H9 (cell line): ENCODE results near the gene NOS1AP. TPM values are rescaled to one million over a fixed set of nuclear protein-coding genes. Genes with fewer than 3 reads are reported as not detected.

Experiments
- DNase-seq: peaks from one replicate; pipeline ENCODE4 v3.0.0-alpha.2; 2017
- H2AFZ ChIP-seq: one replicate; pipeline ENCODE4 v1.6.1; 2013; ENCODE audit warnings: mild to moderate bottlenecking, low read length, control low read depth, moderate library complexity
- H2AK5ac ChIP-seq: 2 replicates; pipeline ENCODE4 v1.6.1; 2013; ENCODE audit warnings: low read length, control low read depth, mixed read lengths; ENCODE audit not compliant: insufficient read length
- H2BK120ac ChIP-seq: one replicate; pipeline ENCODE4 v1.6.1; 2013; ENCODE audit warnings: low read depth, mild to moderate bottlenecking, low read length, control low read depth, inconsistent platforms; ENCODE audit not compliant: poor library complexity, severe bottlenecking
- H2BK12ac ChIP-seq: 2 replicates; pipeline ENCODE4 v1.6.1; 2013; ENCODE audit warnings: low read length, control low read depth, mixed read lengths, low read depth; ENCODE audit not compliant: insufficient read length
- H2BK15ac ChIP-seq: 2 replicates; pipeline ENCODE4 v1.6.1; 2013; ENCODE audit warnings: low read depth, low read length, control low read depth
- H2BK20ac ChIP-seq: one replicate; pipeline ENCODE4 v1.6.1; 2013; ENCODE audit warnings: low read depth, mild to moderate bottlenecking, low read length, control low read depth, inconsistent platforms; ENCODE audit not compliant: poor library complexity, severe bottlenecking
- H2BK5ac ChIP-seq: 2 replicates; pipeline ENCODE4 v1.6.1; 2013; ENCODE audit warnings: low read length, control low read depth, mixed read lengths; ENCODE audit not compliant: insufficient read length
- H3K14ac ChIP-seq: 2 replicates; pipeline ENCODE4 v1.6.1; 2013; ENCODE audit warnings: low read length, control low read depth; ENCODE audit not compliant: insufficient read depth
- H3K18ac ChIP-seq: 2 replicates; pipeline ENCODE4 v1.6.1; 2013; ENCODE audit warnings: low read depth, mild to moderate bottlenecking, mixed read lengths, low read length, control low read depth; ENCODE audit not compliant: insufficient read length
- H3K23ac ChIP-seq: 2 replicates; pipeline ENCODE4 v1.6.1; 2013; ENCODE audit warnings: low read length, control low read depth, mixed read lengths, low read depth; ENCODE audit not compliant: insufficient read length
- H3K23me2 ChIP-seq: 2 replicates; pipeline ENCODE4 v1.6.1; 2013; ENCODE audit warnings: low read depth, mild to moderate bottlenecking, mixed read lengths, low read length, control low read depth; ENCODE audit not compliant: insufficient read length, poor library complexity, severe bottlenecking
- H3K27ac ChIP-seq: 2 replicates; pipeline ENCODE4 v1.5.1; 2013; ENCODE audit warnings: low read length, control low read depth, mixed read lengths, low read depth; ENCODE audit not compliant: insufficient read length
- H3K27me3 ChIP-seq: 2 replicates; pipeline ENCODE4 v1.6.1; 2013; ENCODE audit warnings: low read length, control low read depth, inconsistent platforms; ENCODE audit not compliant: insufficient read depth
- H3K4ac ChIP-seq: 2 replicates; pipeline ENCODE4 v1.6.1; 2013; ENCODE audit warnings: low read depth, mild to moderate bottlenecking, control low read depth, inconsistent platforms, low read length, moderate library complexity
- H3K4me1 ChIP-seq: 2 replicates; pipeline ENCODE4 v1.6.1; 2013; ENCODE audit warnings: low read length, control low read depth, inconsistent platforms; ENCODE audit not compliant: insufficient read depth
- H3K4me2 ChIP-seq: 2 replicates; pipeline ENCODE4 v1.6.1; 2013; ENCODE audit warnings: low read length, control low read depth, mixed read lengths; ENCODE audit not compliant: insufficient read length, insufficient read depth
- H3K56ac ChIP-seq: 2 replicates; pipeline ENCODE4 v1.6.1; 2013; ENCODE audit warnings: low read depth, mild to moderate bottlenecking, mixed read lengths, low read length, control low read depth; ENCODE audit not compliant: insufficient read length
- H3K79me1 ChIP-seq: 2 replicates; pipeline ENCODE4 v1.6.1; 2013; ENCODE audit warnings: low read depth, mild to moderate bottlenecking, moderate library complexity, low read length, control low read depth, inconsistent platforms; ENCODE audit not compliant: insufficient read depth, poor library complexity, severe bottlenecking
- H3K79me2 ChIP-seq: 2 replicates; pipeline ENCODE4 v1.6.1; 2013; ENCODE audit warnings: low read length, control low read depth, inconsistent platforms; ENCODE audit not compliant: insufficient read depth
- H3K9ac ChIP-seq: 2 replicates; pipeline ENCODE4 v1.6.1; 2013; ENCODE audit warnings: low read length, control low read depth, mixed read lengths; ENCODE audit not compliant: insufficient read length; ENCODE audit errors: extremely low read depth
- H3K9me3 ChIP-seq: one replicate; pipeline ENCODE4 v1.6.1; 2013; ENCODE audit warnings: low read depth, low read length, inconsistent platforms; ENCODE audit not compliant: control insufficient read depth
- H3T11ph ChIP-seq: one replicate; pipeline ENCODE4 v1.6.1; 2013; ENCODE audit warnings: mild to moderate bottlenecking, low read length, control low read depth, inconsistent platforms
- H4K20me1 ChIP-seq: one replicate; pipeline ENCODE4 v1.6.1; 2013; ENCODE audit not compliant: control insufficient read depth, insufficient read length, insufficient read depth
- H4K5ac ChIP-seq: 2 replicates; pipeline ENCODE4 v1.6.1; 2013; ENCODE audit warnings: low read depth, mild to moderate bottlenecking, mixed read lengths, low read length, control low read depth; ENCODE audit not compliant: insufficient read length
- H4K8ac ChIP-seq: replicated peaks from 2 replicates; pipeline ENCODE4 v1.6.1; 2013; ENCODE audit warnings: low read length, control low read depth, mixed read lengths, low read depth; ENCODE audit not compliant: insufficient read length
- H4K91ac ChIP-seq: 2 replicates; pipeline ENCODE4 v1.6.1; 2013; ENCODE audit warnings: low read depth, mild to moderate bottlenecking, moderate library complexity, mixed read lengths, low read length, control low read depth; ENCODE audit not compliant: insufficient read length
- H3K27ac Mint-ChIP-seq, 3 experiments: 2 replicates in 2 of 3; 3 replicates in 1 of 3; pipeline ENCODE4 v1.8.0; 2020 to 2021; ENCODE audit warnings: mixed read lengths in 3 of 3, mild to moderate bottlenecking in 1 of 3, moderate library complexity in 1 of 3
- H3K27me3 Mint-ChIP-seq: 2 replicates; pipeline ENCODE4 v1.8.0; 2021; ENCODE audit warnings: low read depth, mild to moderate bottlenecking, moderate library complexity, mixed read lengths
- H3K36me3 Mint-ChIP-seq, 3 experiments: 2 replicates in 2 of 3; 3 replicates in 1 of 3; pipeline ENCODE4 v1.8.0; 2020 to 2021; ENCODE audit warnings: low read depth in 3 of 3, mixed read lengths in 3 of 3; ENCODE audit not compliant: insufficient read depth in 1 of 3
- H3K4me1 Mint-ChIP-seq, 2 experiments: 2 replicates each; pipeline ENCODE4 v1.8.0; 2020; ENCODE audit warnings: mixed read lengths in 2 of 2
- H3K4me3 Mint-ChIP-seq, 2 experiments: 2 replicates in 1 of 2; 3 replicates in 1 of 2; pipeline ENCODE4 v1.8.0; 2020 to 2021; ENCODE audit warnings: mild to moderate bottlenecking in 2 of 2, mixed read lengths in 2 of 2, moderate library complexity in 1 of 2
- H3K9me3 Mint-ChIP-seq, 2 experiments: 2 replicates in 1 of 2; 3 replicates in 1 of 2; pipeline ENCODE4 v1.8.0; 2020; ENCODE audit warnings: mild to moderate bottlenecking in 2 of 2, mixed read lengths in 2 of 2, moderate library complexity in 1 of 2
- WGBS: extraction: QIAGEN DNeasy Blood & Tissue Kit; methylation state at CpG from one replicate; pipeline ENCODE4 v1.1.7; 2013; ENCODE audit warnings: missing lambda C conversion rate, low lambda C conversion rate, mixed read lengths; ENCODE audit not compliant: insufficient read length; ENCODE audit errors: extremely low coverage; 5-methylcytosine and 5-hydroxymethylcytosine counted together
- total RNA-seq: library from RNA; stranded (reverse); gene quantifications from 2 replicates; pipeline ENCODE4 v1.2.1, GENCODE V29; 2021
- TF ChIP-seq, protein P1 (sequence below): fragments of 200-600 bp; sonication (generic); conservative IDR thresholded peaks from 3 replicates; pipeline ENCODE4 v1.8.0; 2021; ENCODE audit warnings: antibody characterized with exemption, mild to moderate bottlenecking

Gene NOS1AP
- total RNA-seq, 1 experiment from 2014 or later, result 8.4 TPM

DNA sequence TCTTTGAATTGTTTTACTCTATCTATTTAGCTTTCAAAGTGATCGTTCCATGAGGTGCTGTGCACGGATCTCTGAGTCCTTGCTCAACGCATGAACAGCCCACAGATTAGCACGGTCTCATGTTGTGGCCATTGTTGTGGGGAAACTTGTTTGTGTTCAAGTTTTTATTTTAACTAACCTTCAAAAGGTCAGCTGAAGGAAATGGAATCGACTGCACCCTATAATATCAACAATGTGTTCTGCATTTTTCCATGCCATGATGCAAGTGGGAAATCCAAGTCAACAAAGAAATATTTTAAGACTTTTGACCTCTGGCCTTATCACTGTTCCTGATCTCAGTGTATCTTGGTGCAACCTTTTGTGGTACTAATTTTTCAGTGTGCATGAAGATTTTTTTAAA is 336.3 kb downstream of the NOS1AP start:
- Histone ChIP-seq H4K8ac (no peak overlapping the region), H3K23me2 (no peaks in the 10 kb centered on the region), H3K27ac (no peak overlapping the region), H3K4me1 (no peaks in the 10 kb centered on the region), H4K91ac (no peak overlapping the region), H3K56ac (no peak overlapping the region), H3K23ac (no peak overlapping the region), H4K5ac (no peak overlapping the region), H2BK12ac (no peak overlapping the region), H4K20me1 (no peaks in the 10 kb centered on the region), H3K9ac (no peak overlapping the region), H2BK15ac (no peak overlapping the region), H2BK20ac (no peak overlapping the region), H2AFZ (no peak overlapping the region), H3K27me3 (no peaks in the 10 kb centered on the region), H3K4ac (no peak overlapping the region), H3K14ac (no peak overlapping the region), H2BK5ac (no peak overlapping the region), H3K79me2 (no peaks in the 10 kb centered on the region), H3K9me3 (no peaks in the 10 kb centered on the region), H3K4me2 (no peak overlapping the region), H3K79me1 (no peaks in the 10 kb centered on the region), H2BK120ac (no peak overlapping the region), H2AK5ac (no peak overlapping the region), H3T11ph (no peak overlapping the region), H3K18ac (no peak overlapping the region)
- no peaks in the 10 kb centered on the region for H3K9me3 Mint-ChIP-seq
- no peak overlapping the region for H3K27ac Mint-ChIP-seq
- TF ChIP-seq, protein P1, sequence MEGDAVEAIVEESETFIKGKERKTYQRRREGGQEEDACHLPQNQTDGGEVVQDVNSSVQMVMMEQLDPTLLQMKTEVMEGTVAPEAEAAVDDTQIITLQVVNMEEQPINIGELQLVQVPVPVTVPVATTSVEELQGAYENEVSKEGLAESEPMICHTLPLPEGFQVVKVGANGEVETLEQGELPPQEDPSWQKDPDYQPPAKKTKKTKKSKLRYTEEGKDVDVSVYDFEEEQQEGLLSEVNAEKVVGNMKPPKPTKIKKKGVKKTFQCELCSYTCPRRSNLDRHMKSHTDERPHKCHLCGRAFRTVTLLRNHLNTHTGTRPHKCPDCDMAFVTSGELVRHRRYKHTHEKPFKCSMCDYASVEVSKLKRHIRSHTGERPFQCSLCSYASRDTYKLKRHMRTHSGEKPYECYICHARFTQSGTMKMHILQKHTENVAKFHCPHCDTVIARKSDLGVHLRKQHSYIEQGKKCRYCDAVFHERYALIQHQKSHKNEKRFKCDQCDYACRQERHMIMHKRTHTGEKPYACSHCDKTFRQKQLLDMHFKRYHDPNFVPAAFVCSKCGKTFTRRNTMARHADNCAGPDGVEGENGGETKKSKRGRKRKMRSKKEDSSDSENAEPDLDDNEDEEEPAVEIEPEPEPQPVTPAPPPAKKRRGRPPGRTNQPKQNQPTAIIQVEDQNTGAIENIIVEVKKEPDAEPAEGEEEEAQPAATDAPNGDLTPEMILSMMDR, result no peak
- H3K36me3 Mint-ChIP-seq, result no peaks in the 10 kb centered on the region
- H3K4me1 Mint-ChIP-seq, result peaks cover 0 to 2% of the 10 kb centered on the region in 2 experiments; a peak in 3 of 4 replicates
- no peak overlapping the region for H3K4me3 Mint-ChIP-seq
- DNase-seq, result no peak
- peaks cover 2% of the 10 kb centered on the region; the same call in 1 of the 2 replicates for H3K27me3 Mint-ChIP-seq
- WGBS, result no CpG with 5 or more reads among the region's 5 CpGs
